Measurements from ENCODE around the gene PXYLP1. TPM values are rescaled to one million over a fixed set of nuclear protein-coding genes. Genes with fewer than 3 reads are reported as not detected.

PXYLP1 gene
- total and polyA plus RNA-seq, 2 of the 8 experiments (the other 6 are each of a cell fraction or from before 2014, with no cell fraction given), result 19.4 to 20.6 TPM

DNA sequence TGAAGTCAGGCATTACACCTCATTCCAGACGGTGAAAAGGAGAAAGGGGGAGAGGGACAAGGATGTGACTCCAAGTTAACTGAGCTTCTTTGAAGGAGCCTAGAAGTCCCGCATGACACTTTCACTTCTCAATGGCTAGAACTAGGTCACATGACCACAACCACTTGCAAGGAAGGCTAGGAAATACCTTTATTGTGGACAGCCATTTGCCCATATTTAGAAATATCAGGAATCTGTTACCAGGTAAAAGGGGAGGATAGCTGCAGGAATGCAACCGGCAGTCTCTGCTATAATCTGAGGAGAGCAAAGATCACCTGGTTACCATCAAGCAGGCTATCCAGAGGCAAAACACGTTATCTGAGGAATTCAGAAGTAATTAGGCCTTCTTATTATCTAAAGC, 28.9 kb upstream of the PXYLP1 start:
- no peak overlapping the region for H2BK15ac ChIP-seq (ENCODE audit: low read length)
- no peak overlapping the region for H3K4ac ChIP-seq (replicated peaks; ENCODE audit: insufficient read length, low read depth, low read length)
- H4K8ac ChIP-seq (ENCODE audit: extremely low read depth, insufficient read depth, low read length), result no peak overlapping the region
- H2AFZ ChIP-seq (ENCODE audit: low read length), result no peak overlapping the region
- H3K27ac ChIP-seq (ENCODE audit: low read depth, low read length), result no peak overlapping the region
- no peaks in the 10 kb centered on the region for H3K9me3 ChIP-seq (ENCODE audit: insufficient read depth in 2 of 2, low read depth in 1 of 2, low read length in 1 of 2)
- H3K14ac ChIP-seq (ENCODE audit: insufficient read length), result no peak overlapping the region
- ChIA-PET CTCF (ENCODE audit: partially characterized antibody) (interaction anchor here (1.0 to 3.5 kb wide), 4 partner anchors 9 to 299 kb away, joined by 3 to 15 read pairs (median 7); no protein-coding TSS in a partner anchor), POLR2A (ENCODE audit: partially characterized antibody) (no interaction called here)
- no peak overlapping the region for H3K56ac ChIP-seq (replicated peaks; ENCODE audit: insufficient read length, low read depth, low read length)
- H3K4me2 ChIP-seq (ENCODE audit: insufficient read depth in 1 of 2, low read depth in 2 of 2, low read length in 2 of 2), result no peak overlapping the region
- no peaks in the 10 kb centered on the region for H3K36me3 ChIP-seq (ENCODE audit: control insufficient read depth in 2 of 4, insufficient read depth in 4 of 4, low read length in 3 of 4)
- H3K79me2 ChIP-seq (ENCODE audit: control insufficient read depth in 1 of 2, insufficient read depth in 2 of 2, low read length in 2 of 2), result no peaks in the 10 kb centered on the region
- WGBS, 2 experiments (ENCODE audit: extremely low coverage in 1 of 2, insufficient coverage in 1 of 2, insufficient read length in 1 of 2, insufficient replicate concordance in 2 of 2, low coverage in 1 of 2, low lambda C conversion rate in 2 of 2, missing lambda C conversion rate in 1 of 2), result 91% methylated on average over 4 of the region's 4 CpGs; no CpG with 5 or more reads in 1 of the 2 experiments
- no peak overlapping the region for H2BK5ac ChIP-seq (ENCODE audit: low read depth, low read length)
- H2BK120ac ChIP-seq (replicated peaks; ENCODE audit: low read depth, low read length), result no peak overlapping the region
- no peak for FAIRE-seq
- H4K91ac ChIP-seq (replicated peaks; ENCODE audit: insufficient read length, low read length), result no peak overlapping the region
- no peak overlapping the region for H3K9ac ChIP-seq (replicated peaks in 1 of 4; ENCODE audit: extremely low read depth in 1 of 4, low read depth in 3 of 4, low read length in 3 of 4)
- peaks cover 2% of the 10 kb centered on the region; the same call in 1 of the 2 replicates for H3K23me2 ChIP-seq (ENCODE audit: low read depth, low read length)
- no peak overlapping the region for H2BK20ac ChIP-seq (ENCODE audit: low read length)
- TF ChIP-seq ATF3 (IDR thresholded peaks at IDR 0.05; ENCODE audit: insufficient read depth, low read depth, low read length) (no peak), SIRT6 (IDR thresholded peaks at IDR 0.05; ENCODE audit: low read length) (no peak), GTF2F1 (IDR thresholded peaks at IDR 0.05; ENCODE audit: borderline replicate concordance, low read depth, low read length) (no peak)
- H3K23ac ChIP-seq (ENCODE audit: insufficient read length), result no peak overlapping the region
- H2AK5ac ChIP-seq (ENCODE audit: low read depth, low read length), result no peak overlapping the region
- H2BK12ac ChIP-seq (ENCODE audit: low read depth, low read length), result no peak overlapping the region
- H3K27me3 ChIP-seq (replicated peaks in 1 of 4; ENCODE audit: control insufficient read depth in 3 of 4, extremely low read depth in 1 of 4, insufficient read depth in 3 of 4, low read length in 3 of 4), result no peaks in the 10 kb centered on the region
- H3K4me1 ChIP-seq (replicated peaks in 1 of 4; ENCODE audit: control insufficient read depth in 3 of 4, insufficient read depth in 4 of 4, low read length in 3 of 4), result no peaks in the 10 kb centered on the region; a peak in 2 of 7 replicates
- DNase-seq (ENCODE audit: low read depth in 1 of 2, low spot score in 2 of 2), result no peak
- H4K20me1 ChIP-seq (replicated peaks in 1 of 2; ENCODE audit: control insufficient read depth in 1 of 2, insufficient read depth in 2 of 2, low read length in 2 of 2), result no peaks in the 10 kb centered on the region
- H3K4me3 ChIP-seq (ENCODE audit: extremely low read depth in 1 of 4, insufficient read depth in 2 of 4, low read depth in 3 of 4, low read length in 4 of 4), result no peak overlapping the region
- H4K5ac ChIP-seq (ENCODE audit: insufficient read length, low read depth, low read length), result no peak overlapping the region
- no peak overlapping the region for H3K18ac ChIP-seq (ENCODE audit: extremely low read depth, low read length)
- no peaks in the 10 kb centered on the region for H3K79me1 ChIP-seq (ENCODE audit: low read depth, low read length)
